Measurements from ENCODE around the gene TOP1.

DNA sequence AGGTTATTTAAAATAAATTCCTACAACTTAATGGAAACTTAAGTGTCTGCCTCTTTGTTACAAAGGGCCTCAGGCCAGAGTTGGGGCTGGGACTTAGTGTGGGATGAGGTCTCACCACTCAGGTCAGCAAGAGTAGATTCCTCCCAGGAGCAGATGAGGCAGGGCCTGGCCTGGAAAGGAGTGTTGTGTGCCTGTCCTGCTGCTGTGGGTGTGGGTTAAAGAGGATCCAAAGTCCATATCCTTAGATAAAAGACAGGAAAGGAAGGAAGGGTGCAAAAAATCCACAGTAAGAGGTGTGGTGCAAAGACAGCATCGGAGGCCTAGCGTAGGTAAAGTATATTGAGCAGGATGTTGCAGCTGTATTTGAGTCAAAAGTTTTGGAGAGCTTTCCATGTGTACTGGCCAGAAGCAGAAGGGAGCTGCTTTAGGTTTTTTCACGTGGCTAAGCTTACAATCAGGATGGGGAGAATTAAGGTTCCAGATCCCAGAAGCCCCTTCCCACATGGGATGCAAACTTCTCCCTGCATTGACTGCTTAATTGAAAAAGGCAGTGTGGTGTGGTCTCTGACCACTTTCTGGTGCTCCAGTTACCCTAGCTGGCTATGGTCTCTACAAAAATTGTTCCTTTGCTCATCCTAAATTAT lies 96.0 kb downstream of the TOP1 start:
- TF ChIP-seq, protein P1, sequence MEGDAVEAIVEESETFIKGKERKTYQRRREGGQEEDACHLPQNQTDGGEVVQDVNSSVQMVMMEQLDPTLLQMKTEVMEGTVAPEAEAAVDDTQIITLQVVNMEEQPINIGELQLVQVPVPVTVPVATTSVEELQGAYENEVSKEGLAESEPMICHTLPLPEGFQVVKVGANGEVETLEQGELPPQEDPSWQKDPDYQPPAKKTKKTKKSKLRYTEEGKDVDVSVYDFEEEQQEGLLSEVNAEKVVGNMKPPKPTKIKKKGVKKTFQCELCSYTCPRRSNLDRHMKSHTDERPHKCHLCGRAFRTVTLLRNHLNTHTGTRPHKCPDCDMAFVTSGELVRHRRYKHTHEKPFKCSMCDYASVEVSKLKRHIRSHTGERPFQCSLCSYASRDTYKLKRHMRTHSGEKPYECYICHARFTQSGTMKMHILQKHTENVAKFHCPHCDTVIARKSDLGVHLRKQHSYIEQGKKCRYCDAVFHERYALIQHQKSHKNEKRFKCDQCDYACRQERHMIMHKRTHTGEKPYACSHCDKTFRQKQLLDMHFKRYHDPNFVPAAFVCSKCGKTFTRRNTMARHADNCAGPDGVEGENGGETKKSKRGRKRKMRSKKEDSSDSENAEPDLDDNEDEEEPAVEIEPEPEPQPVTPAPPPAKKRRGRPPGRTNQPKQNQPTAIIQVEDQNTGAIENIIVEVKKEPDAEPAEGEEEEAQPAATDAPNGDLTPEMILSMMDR (conservative IDR thresholded peaks at IDR 0.05; ENCODE audit: low read depth, low read length), result no peak
- TF ChIP-seq POLR2A (IDR thresholded peaks at IDR 0.05; ENCODE audit: low read depth, low read length), result no peak
- no peak for TF ChIP-seq BHLHE40 (IDR thresholded peaks at IDR 0.05; ENCODE audit: low read depth, low read length)
- no peak for TF ChIP-seq RFX5 (IDR thresholded peaks at IDR 0.05; ENCODE audit: low read depth, low read length)
- TF ChIP-seq ELK1 (IDR thresholded peaks at IDR 0.05; ENCODE audit: borderline replicate concordance, low read depth, low read length), result no peak
- TF ChIP-seq CHD1 (IDR thresholded peaks at IDR 0.05; ENCODE audit: low read depth, low read length), result no peak
- TF ChIP-seq USF2 (IDR thresholded peaks at IDR 0.05; ENCODE audit: low read depth, low read length), result no peak
- TF ChIP-seq MAFK (IDR thresholded peaks at IDR 0.05; ENCODE audit: low read depth, low read length), result no peak
- TF ChIP-seq CEBPB (IDR thresholded peaks at IDR 0.05; ENCODE audit: low read depth, low read length), result no peak
- no peak for TF ChIP-seq RCOR1 (IDR thresholded peaks at IDR 0.05; ENCODE audit: insufficient replicate concordance, low read length)
- TF ChIP-seq RAD21 (IDR thresholded peaks at IDR 0.05; ENCODE audit: low read length), result no peak
